Transverse colon (tissue), 4 donors: Measurements from ENCODE around the gene SCN2A. TPM values are rescaled to one million over a fixed set of nuclear protein-coding genes. Genes with fewer than 3 reads are reported as not detected.

Source experiments
- DNase-seq: peaks from one replicate; pipeline ENCODE4 v3.0.0-alpha.2; 2019
- H3K27ac ChIP-seq, 4 donors: fragments of 200-600 bp; sonication (generic); 2 replicates each; pipeline ENCODE4 v1.5.1; 2016 to 2018; ENCODE audit warnings: inconsistent platforms in 4 of 4
- H3K27me3 ChIP-seq: fragments of 200-600 bp; sonication (generic); 2 replicates; pipeline ENCODE4 v1.5.1; 2017; ENCODE audit warnings: inconsistent platforms
- H3K36me3 ChIP-seq, 4 donors: fragments of 200-600 bp; sonication (generic); 2 replicates each; pipeline ENCODE4 v1.5.1; 2017 to 2019; ENCODE audit warnings: inconsistent platforms in 4 of 4
- H3K4me1 ChIP-seq, 4 donors: fragments of 200-600 bp; sonication (generic); 2 replicates each; pipeline ENCODE4 v1.5.1; 2017 to 2020; ENCODE audit warnings: inconsistent platforms in 4 of 4
- H3K4me3 ChIP-seq, 4 donors: fragments of 200-600 bp; sonication (generic); 1 replicate in 1 of 4; 2 replicates in 3 of 4; pipeline versions ENCODE4 v1.5.1 to v1.6.1; 2017 to 2019; ENCODE audit warnings: inconsistent platforms in 4 of 4
- H3K9me3 ChIP-seq, 2 donors: fragments of 200-600 bp; sonication (generic); 2 replicates each; pipeline ENCODE4 v1.5.1; 2017 to 2019; ENCODE audit warnings: inconsistent platforms in 2 of 2
- EP300 ChIP-seq: sonication (generic); formaldehyde crosslinking; IDR thresholded peaks from one replicate; pipeline ENCODE4 v1.6.1; 2017; ENCODE audit warnings: antibody characterized with exemption, low read depth
- POLR2A ChIP-seq: fragments of 450-650 bp; IDR thresholded peaks from one replicate; pipeline ENCODE4 v1.6.1; 2016; ENCODE audit warnings: antibody characterized with exemption, mild to moderate bottlenecking, moderate library complexity
- POLR2AphosphoS5 ChIP-seq, 3 donors: sonication (generic); formaldehyde crosslinking; IDR thresholded peaks; one replicate each; pipeline ENCODE4 v1.6.1; 2016; ENCODE audit warnings: antibody characterized with exemption in 3 of 3
- WGBS, 2 donors: methylation state at CpG; one replicate each; pipeline ENCODE4 v1.1.5; 2018; ENCODE audit warnings: low coverage in 1 of 2; 5-methylcytosine and 5-hydroxymethylcytosine counted together
- in situ Hi-C, 4 donors: fragments of 200-750 bp; cut with MboI; loops; one replicate each; pipeline versions ENCODE4 v1.15.0 to v1.15.1; 2017; ENCODE audit warnings: low sequenced_read_pairs in 3 of 4, low pct_ligation_motif_present in 1 of 4, low pct_unique_long_range_greater_than_20kb in 1 of 4
- intact Hi-C: fragments of 100-400 bp; cut with DNase I; formaldehyde crosslinking; loops from one replicate; pipeline ENCODE4 v1.15.1; 2023; ENCODE audit warnings: low total_unique reads
- total RNA-seq, 4 donors: library from RNA; depleted of rRNA; stranded (reverse); fragments of >200 nt; gene quantifications; one replicate each; pipeline ENCODE4 v1.1.0, GENCODE V29; 2016
- TF ChIP-seq, protein P1 (sequence below), 5 experiments: fragments of 200-600 bp in 3 of 5; fragments of 450-650 bp in 2 of 5; sonication (generic) in 3 of 5; IDR thresholded peaks; 1 replicate in 2 of 5; 2 replicates in 3 of 5; pipeline ENCODE4 v1.5.1; 2016 to 2017; ENCODE audit warnings: antibody characterized with exemption in 5 of 5, inconsistent platforms in 3 of 5, mild to moderate bottlenecking in 2 of 5, moderate library complexity in 1 of 5

SCN2A gene
- total RNA-seq, 4 donors from 2014 or later, result 0.14 to 0.32 TPM; not detected in 2

DNA sequence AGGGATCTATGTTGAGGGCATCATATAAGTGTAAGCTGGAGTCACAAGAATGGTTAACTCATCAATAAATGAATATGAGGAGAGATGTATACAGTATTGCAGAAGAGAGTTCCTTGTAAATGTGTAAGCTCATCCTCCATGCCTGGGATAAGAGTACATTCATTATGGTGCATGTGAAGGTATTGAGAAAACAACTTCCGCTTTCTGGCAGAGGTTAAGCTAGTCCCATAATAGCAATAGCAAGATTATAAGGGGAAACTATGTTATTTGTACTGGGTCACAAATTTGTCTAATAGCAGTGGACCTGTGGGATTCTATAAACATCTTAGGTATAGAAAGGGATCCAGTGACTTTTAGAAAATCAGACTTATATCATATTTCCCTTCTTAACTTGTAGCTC lies 44.1 kb downstream of the SCN2A start:
- H3K27ac ChIP-seq, result no peak overlapping the region
- in situ Hi-C loops (no loop called here), intact Hi-C loops (no loop called here)
- DNase-seq, result no peak
- no peaks in the 10 kb centered on the region for H3K36me3 ChIP-seq
- TF ChIP-seq EP300 (no peak), POLR2AphosphoS5 (IDR thresholded peaks at IDR 0.05) (no peak), POLR2A (no peak)
- TF ChIP-seq, protein P1, sequence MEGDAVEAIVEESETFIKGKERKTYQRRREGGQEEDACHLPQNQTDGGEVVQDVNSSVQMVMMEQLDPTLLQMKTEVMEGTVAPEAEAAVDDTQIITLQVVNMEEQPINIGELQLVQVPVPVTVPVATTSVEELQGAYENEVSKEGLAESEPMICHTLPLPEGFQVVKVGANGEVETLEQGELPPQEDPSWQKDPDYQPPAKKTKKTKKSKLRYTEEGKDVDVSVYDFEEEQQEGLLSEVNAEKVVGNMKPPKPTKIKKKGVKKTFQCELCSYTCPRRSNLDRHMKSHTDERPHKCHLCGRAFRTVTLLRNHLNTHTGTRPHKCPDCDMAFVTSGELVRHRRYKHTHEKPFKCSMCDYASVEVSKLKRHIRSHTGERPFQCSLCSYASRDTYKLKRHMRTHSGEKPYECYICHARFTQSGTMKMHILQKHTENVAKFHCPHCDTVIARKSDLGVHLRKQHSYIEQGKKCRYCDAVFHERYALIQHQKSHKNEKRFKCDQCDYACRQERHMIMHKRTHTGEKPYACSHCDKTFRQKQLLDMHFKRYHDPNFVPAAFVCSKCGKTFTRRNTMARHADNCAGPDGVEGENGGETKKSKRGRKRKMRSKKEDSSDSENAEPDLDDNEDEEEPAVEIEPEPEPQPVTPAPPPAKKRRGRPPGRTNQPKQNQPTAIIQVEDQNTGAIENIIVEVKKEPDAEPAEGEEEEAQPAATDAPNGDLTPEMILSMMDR (IDR thresholded peaks at IDR 0.05), result no peak
- WGBS, 2 donors, result 82 to 97% methylated on average over 1 of the region's 1 CpG
- no peak overlapping the region for H3K4me3 ChIP-seq
- H3K9me3 ChIP-seq, result no peaks in the 10 kb centered on the region
- no peaks in the 10 kb centered on the region for H3K27me3 ChIP-seq
- no peaks in the 10 kb centered on the region for H3K4me1 ChIP-seq

DNA sequence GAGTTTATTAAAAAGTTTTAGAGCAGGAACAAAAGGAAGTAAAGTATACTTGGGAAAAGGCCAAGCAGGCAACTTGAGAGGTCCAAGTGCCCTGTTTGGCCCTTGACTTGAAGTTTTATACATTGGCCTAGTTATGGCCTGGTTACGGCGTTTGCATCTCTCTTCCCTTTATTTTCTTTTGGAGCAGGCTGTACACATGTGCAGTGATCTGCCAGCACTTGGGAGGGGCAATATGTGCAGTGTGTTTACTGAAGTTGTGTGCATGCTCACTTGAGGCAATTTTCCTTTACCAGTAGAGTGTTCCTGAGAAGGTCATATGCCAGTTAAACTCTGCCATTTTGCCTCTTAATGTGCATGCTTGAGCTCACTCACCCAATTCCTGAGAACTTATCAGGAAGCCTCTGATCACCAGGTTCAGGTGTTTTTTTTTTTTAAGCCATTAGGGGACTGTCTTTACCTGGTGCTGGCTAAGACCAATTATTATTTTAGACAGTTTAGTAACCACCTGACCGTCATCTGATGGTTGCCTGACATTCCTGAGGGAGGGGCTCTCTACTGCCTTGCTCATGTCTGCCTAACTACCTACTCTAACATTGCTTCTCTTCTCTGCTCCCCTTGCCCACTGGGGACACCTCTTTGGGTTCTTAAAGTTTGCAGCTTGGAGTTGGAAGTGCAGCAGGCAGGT lies 48.0 kb downstream of the SCN2A start:
- H3K4me1 ChIP-seq, result no peaks in the 10 kb centered on the region
- no peak for DNase-seq
- in situ Hi-C loops (no loop called here), intact Hi-C loops (no loop called here)
- no peak overlapping the region for H3K4me3 ChIP-seq
- no peaks in the 10 kb centered on the region for H3K9me3 ChIP-seq
- TF ChIP-seq POLR2AphosphoS5 (IDR thresholded peaks at IDR 0.05) (no peak), POLR2A (no peak), EP300 (no peak)
- TF ChIP-seq, protein P1 (IDR thresholded peaks at IDR 0.05), result no peak
- no peak overlapping the region for H3K27ac ChIP-seq
- no peaks in the 10 kb centered on the region for H3K27me3 ChIP-seq
- 65 to 75% methylated on average over 2 to 3 of the region's 3 CpGs for WGBS, 2 donors
- no peaks in the 10 kb centered on the region for H3K36me3 ChIP-seq

DNA sequence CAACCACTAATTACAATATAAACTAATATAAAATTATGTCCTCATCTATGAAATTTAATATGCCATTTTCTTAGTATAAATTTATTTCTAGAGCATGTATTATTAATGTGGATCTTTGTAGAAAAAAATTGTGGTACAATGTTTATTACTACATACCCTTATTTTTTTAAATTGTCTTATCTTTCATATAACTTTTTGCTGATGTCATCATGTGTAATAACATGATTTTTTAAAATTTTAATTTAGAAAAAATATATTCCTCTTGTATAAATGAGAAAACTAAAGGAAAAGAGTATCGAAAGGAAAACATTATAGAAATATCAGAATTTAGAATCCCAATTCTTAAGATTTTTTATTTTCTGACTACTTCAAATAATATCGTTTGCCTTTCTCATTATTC lies 49.9 kb downstream of the SCN2A start:
- no peaks in the 10 kb centered on the region for H3K36me3 ChIP-seq
- no peaks in the 10 kb centered on the region for H3K9me3 ChIP-seq
- no peak for DNase-seq
- TF ChIP-seq POLR2A (no peak), POLR2AphosphoS5 (IDR thresholded peaks at IDR 0.05) (no peak), EP300 (no peak)
- TF ChIP-seq, protein P1 (IDR thresholded peaks at IDR 0.05), result no peak
- no peaks in the 10 kb centered on the region for H3K27me3 ChIP-seq
- peaks cover 0 to 4% (median 0%) of the 10 kb centered on the region in 4 donors for H3K4me1 ChIP-seq
- H3K27ac ChIP-seq, result no peak overlapping the region
- in situ Hi-C loops (no loop called here), intact Hi-C loops (no loop called here)
- H3K4me3 ChIP-seq, result no peak overlapping the region
- WGBS, 2 donors, result 71 to 90% methylated on average over 2 of the region's 2 CpGs

DNA sequence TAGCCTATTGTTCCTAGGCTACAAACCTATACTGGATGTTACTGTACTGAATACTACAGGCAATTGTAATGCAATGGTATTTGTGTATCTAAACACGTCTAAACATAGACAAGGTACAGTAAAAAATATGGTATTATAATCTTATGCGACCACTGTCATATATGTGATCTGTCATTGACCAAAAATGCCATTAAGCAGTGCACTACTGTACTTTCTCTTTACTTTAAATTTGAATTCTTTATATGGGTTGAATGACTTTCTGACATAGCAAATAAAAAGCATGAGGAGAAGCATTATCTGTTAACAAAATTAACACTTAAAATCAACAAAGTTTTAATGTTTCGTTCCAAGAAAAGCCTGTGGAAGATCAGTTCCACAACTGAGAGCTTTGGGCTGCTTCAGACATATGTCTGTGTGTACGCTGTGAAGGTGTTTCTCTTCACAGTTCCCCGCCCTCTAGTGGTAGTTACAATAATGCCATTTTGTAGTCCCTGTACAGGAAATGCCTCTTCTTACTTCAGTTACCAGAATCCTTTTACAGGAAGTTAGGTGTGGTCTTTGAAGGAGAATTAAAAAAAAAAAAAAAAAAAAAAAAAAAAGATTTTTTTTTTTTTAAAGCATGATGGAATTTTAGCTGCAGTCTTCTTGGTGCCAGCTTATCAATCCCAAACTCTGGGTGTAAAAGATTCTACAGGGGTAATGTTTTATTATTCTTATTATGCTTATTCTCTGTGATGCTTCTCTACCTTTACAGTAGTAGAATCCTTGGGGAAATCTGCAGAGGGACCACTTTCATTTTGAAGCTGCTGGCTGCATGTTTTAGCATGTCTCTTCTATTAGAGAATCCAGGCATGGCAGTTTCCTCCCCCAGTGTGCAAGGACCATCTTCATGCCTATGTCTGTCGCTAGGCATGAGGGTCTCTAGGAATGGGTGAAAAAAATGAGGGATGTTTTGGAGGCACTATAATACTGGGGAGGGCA lies 54.5 kb downstream of the SCN2A start:
- intact Hi-C loops (no loop called here), in situ Hi-C loops (no loop called here)
- H3K4me1 ChIP-seq, result peaks cover 0 to 4% (median 0%) of the 10 kb centered on the region in 4 donors
- TF ChIP-seq, protein P1 (IDR thresholded peaks at IDR 0.05), result peak; percentile 33 to 77 (median 66)
- TF ChIP-seq POLR2AphosphoS5 (IDR thresholded peaks at IDR 0.05), result no peak
- 13 to 24% methylated on average over 5 to 6 of the region's 6 CpGs for WGBS, 2 donors
- H3K4me3 ChIP-seq, result no peak overlapping the region
- H3K36me3 ChIP-seq, result no peaks in the 10 kb centered on the region
- H3K27ac ChIP-seq, result no peak overlapping the region
- no peaks in the 10 kb centered on the region for H3K27me3 ChIP-seq
- no peaks in the 10 kb centered on the region for H3K9me3 ChIP-seq
- DNase-seq, result peak; percentile 17
